ENCODE data around the gene LMBR1. TPM values are rescaled to one million over a fixed set of nuclear protein-coding genes. Genes with fewer than 3 reads are reported as not detected.

Gene LMBR1
- total and polyA plus RNA-seq, 2 experiments from 2014 or later, result 37.2 to 53.1 TPM

GRCh38 chr7:156725936-156726335 lies 167.0 kb downstream of the LMBR1 start:
- Histone ChIP-seq H3K27ac (no peak overlapping the region), H3K4me2 (no peak overlapping the region), H3K4me1 (ENCODE audit: insufficient read depth) (no peaks in the 10 kb centered on the region), H2AFZ (no peak overlapping the region), H4K20me1 (ENCODE audit: insufficient read depth, poor library complexity, severe bottlenecking) (no peaks in the 10 kb centered on the region), H3K36me3 (replicated peaks; ENCODE audit: insufficient read depth, low read depth) (no peaks in the 10 kb centered on the region), H3K79me2 (peaks cover 5% of the 10 kb centered on the region), H3K9me3 (ENCODE audit: low read depth) (no peaks in the 10 kb centered on the region), H3K27me3 (no peaks in the 10 kb centered on the region), H3K9me2 (replicated peaks; ENCODE audit: insufficient read depth) (no peaks in the 10 kb centered on the region), H3K4me3 (no peak overlapping the region)
- no peak for DNase-seq (ENCODE audit: low spot score)
- TF ChIP-seq EZH2 (IDR thresholded peaks at IDR 0.05; ENCODE audit: borderline replicate concordance), result no peak
- no peak for TF ChIP-seq EZH2phosphoT487 (IDR thresholded peaks at IDR 0.05; ENCODE audit: low read depth, severe bottlenecking, unreplicated experiment)
- TF ChIP-seq CTCF (IDR thresholded peaks at IDR 0.05; ENCODE audit: poor library complexity), result no peak

- TF ChIP-seq EZH2 (IDR thresholded peaks at IDR 0.05; ENCODE audit: borderline replicate concordance) (no peak), CTCF (IDR thresholded peaks at IDR 0.05; ENCODE audit: poor library complexity) (no peak), EZH2phosphoT487 (IDR thresholded peaks at IDR 0.05; ENCODE audit: low read depth, severe bottlenecking, unreplicated experiment) (no peak)
- Histone ChIP-seq H4K20me1 (ENCODE audit: insufficient read depth, poor library complexity, severe bottlenecking) (no peaks in the 10 kb centered on the region), H3K27me3 (no peaks in the 10 kb centered on the region), H3K4me1 (ENCODE audit: insufficient read depth) (no peaks in the 10 kb centered on the region), H3K79me2 (no peaks in the 10 kb centered on the region), H3K4me3 (no peak overlapping the region), H3K9me2 (replicated peaks; ENCODE audit: insufficient read depth) (no peaks in the 10 kb centered on the region), H3K36me3 (replicated peaks; ENCODE audit: insufficient read depth, low read depth) (no peaks in the 10 kb centered on the region), H2AFZ (no peak overlapping the region), H3K27ac (no peak overlapping the region), H3K4me2 (no peak overlapping the region), H3K9me3 (ENCODE audit: low read depth) (no peaks in the 10 kb centered on the region)
- 78% methylated on average over 5 of the region's 5 CpGs for WGBS (ENCODE audit: low lambda C conversion rate, missing lambda C conversion rate)
- no peak for DNase-seq (ENCODE audit: low spot score)
Measured at GRCh38 chr7:156725073-156725472, 167.9 kb downstream of the LMBR1 start.

DNA sequence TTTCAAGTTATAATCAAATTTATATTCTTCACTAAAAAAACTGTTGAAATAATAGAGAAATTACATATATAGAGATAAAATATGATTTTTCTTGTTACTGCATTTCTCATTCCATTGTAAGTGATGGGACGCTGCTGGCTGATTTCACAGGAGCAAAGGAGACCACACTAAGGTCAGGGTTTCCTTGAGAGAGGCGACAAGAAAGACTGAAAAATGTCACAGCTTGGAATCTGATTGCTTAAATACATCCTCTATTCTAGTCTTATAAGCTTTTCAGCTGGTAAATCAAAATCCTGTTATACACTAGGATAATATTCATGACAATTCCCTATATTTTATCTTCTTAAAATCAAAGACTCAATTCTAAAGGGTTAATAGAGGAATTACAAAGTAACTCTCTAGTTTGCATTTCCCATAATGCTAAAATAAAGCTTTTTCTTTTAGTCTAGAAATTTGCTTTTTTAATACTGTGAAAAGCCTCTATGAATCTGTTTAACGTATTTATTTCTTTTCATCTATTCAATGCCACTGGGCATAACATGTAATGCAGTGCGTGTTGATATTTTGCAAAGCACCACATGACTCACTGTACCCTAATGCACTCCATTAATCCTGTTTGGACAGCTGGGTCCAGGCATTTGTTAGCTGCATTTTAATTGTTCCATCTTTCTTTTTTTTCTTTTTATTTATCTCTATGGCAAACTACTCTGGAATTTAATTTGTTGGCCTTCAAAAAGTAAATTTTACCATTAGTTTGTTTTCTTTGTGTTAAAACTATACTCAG lies 170.7 kb downstream of the LMBR1 start:
- no peaks in the 10 kb centered on the region for H3K9me2 ChIP-seq (replicated peaks; ENCODE audit: insufficient read depth)
- H3K36me3 ChIP-seq (replicated peaks; ENCODE audit: insufficient read depth, low read depth), result no peaks in the 10 kb centered on the region
- no peaks in the 10 kb centered on the region for H3K27me3 ChIP-seq
- H4K20me1 ChIP-seq (ENCODE audit: insufficient read depth, poor library complexity, severe bottlenecking), result no peaks in the 10 kb centered on the region
- no peak for TF ChIP-seq EZH2 (IDR thresholded peaks at IDR 0.05; ENCODE audit: borderline replicate concordance)
- H3K27ac ChIP-seq, result no peak overlapping the region
- no peak overlapping the region for H3K4me3 ChIP-seq
- DNase-seq (ENCODE audit: low spot score), result no peak
- H3K79me2 ChIP-seq, result no peaks in the 10 kb centered on the region
- H3K4me1 ChIP-seq (ENCODE audit: insufficient read depth), result no peaks in the 10 kb centered on the region
- H3K4me2 ChIP-seq, result no peak overlapping the region
- WGBS (ENCODE audit: low lambda C conversion rate, missing lambda C conversion rate), result 88% methylated on average over 4 of the region's 4 CpGs
- no peaks in the 10 kb centered on the region for H3K9me3 ChIP-seq (ENCODE audit: low read depth)
- H2AFZ ChIP-seq, result no peak overlapping the region

- H2AFZ ChIP-seq, result no peak overlapping the region
- 93% methylated on average over 5 of the region's 5 CpGs for WGBS (ENCODE audit: low lambda C conversion rate, missing lambda C conversion rate)
- no peaks in the 10 kb centered on the region for H3K36me3 ChIP-seq (replicated peaks; ENCODE audit: insufficient read depth, low read depth)
- no peaks in the 10 kb centered on the region for H3K9me3 ChIP-seq (ENCODE audit: low read depth)
- H3K79me2 ChIP-seq, result no peaks in the 10 kb centered on the region
- peaks cover 3% of the 10 kb centered on the region for H3K9me2 ChIP-seq (replicated peaks; ENCODE audit: insufficient read depth)
- TF ChIP-seq EZH2 (IDR thresholded peaks at IDR 0.05; ENCODE audit: borderline replicate concordance), result no peak
- no peak for TF ChIP-seq CTCF (IDR thresholded peaks at IDR 0.05; ENCODE audit: poor library complexity)
- TF ChIP-seq EZH2phosphoT487 (IDR thresholded peaks at IDR 0.05; ENCODE audit: low read depth, severe bottlenecking, unreplicated experiment), result no peak
- DNase-seq (ENCODE audit: low spot score), result no peak
- no peaks in the 10 kb centered on the region for H3K27me3 ChIP-seq
- H3K4me1 ChIP-seq (ENCODE audit: insufficient read depth), result no peaks in the 10 kb centered on the region
- H4K20me1 ChIP-seq (ENCODE audit: insufficient read depth, poor library complexity, severe bottlenecking), result no peaks in the 10 kb centered on the region
- no peak overlapping the region for H3K27ac ChIP-seq
- H3K4me3 ChIP-seq, result no peak overlapping the region
- no peak overlapping the region for H3K4me2 ChIP-seq
Measured at GRCh38 chr7:156703773-156704482, 189.1 kb downstream of the LMBR1 start.
